ENCODE measurements around the gene RAP1B.

GRCh38 chr12:68641138-68641537, 30.4 kb downstream of the RAP1B start:
- TF ChIP-seq CTCF (conservative IDR thresholded peaks at IDR 0.05; ENCODE audit: low read depth, low read length) (no peak), MXI1 (IDR thresholded peaks at IDR 0.05; ENCODE audit: borderline replicate concordance, low read depth, low read length) (no peak), RFX5 (IDR thresholded peaks at IDR 0.05; ENCODE audit: low read depth, low read length) (no peak), CEBPB (IDR thresholded peaks at IDR 0.05; ENCODE audit: low read depth, low read length) (no peak)
- TF ChIP-seq, protein P1, sequence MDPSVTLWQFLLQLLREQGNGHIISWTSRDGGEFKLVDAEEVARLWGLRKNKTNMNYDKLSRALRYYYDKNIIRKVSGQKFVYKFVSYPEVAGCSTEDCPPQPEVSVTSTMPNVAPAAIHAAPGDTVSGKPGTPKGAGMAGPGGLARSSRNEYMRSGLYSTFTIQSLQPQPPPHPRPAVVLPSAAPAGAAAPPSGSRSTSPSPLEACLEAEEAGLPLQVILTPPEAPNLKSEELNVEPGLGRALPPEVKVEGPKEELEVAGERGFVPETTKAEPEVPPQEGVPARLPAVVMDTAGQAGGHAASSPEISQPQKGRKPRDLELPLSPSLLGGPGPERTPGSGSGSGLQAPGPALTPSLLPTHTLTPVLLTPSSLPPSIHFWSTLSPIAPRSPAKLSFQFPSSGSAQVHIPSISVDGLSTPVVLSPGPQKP (IDR thresholded peaks at IDR 0.05; ENCODE audit: borderline replicate concordance, low read depth, low read length): no peak

Measured in IMR-90 (cell line).